ENCODE measurements around the gene REG1A. TPM values are rescaled to one million over a fixed set of nuclear protein-coding genes. Genes with fewer than 3 reads are reported as not detected.

REG1A gene
- total and polyA plus RNA-seq, 9 of the 15 experiments (the other 6 are each of a cell fraction or from before 2014, with no cell fraction given): 3.1 TPM; not detected in 8

DNA sequence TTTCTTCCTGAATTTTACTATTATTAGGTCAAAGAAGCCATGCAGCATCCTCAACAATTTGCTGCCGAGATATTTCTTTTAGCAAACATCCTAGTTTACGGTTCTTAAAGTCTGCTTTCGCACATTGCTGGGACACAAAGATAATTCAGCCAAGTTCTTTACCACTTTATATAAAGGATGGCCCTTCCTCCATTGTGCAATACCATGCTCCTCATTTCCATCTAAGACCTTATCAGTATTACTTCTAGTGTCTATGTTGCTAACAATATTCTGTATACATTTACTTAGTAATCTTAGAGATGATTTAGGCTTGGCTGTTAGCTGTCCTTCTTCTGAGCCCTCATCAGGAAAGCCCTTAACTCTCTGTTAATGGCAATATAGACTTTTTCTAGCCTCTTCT, 8.0 kb upstream of the REG1A start:
- in situ Hi-C loops (cut with MboI): no loop called here
- no peak overlapping the region for H3K9ac ChIP-seq (ENCODE audit: insufficient read depth in 1 of 2, low read depth in 2 of 2, low read length in 2 of 2)
- ATAC-seq: no peak
- TF ChIP-seq, protein P1, sequence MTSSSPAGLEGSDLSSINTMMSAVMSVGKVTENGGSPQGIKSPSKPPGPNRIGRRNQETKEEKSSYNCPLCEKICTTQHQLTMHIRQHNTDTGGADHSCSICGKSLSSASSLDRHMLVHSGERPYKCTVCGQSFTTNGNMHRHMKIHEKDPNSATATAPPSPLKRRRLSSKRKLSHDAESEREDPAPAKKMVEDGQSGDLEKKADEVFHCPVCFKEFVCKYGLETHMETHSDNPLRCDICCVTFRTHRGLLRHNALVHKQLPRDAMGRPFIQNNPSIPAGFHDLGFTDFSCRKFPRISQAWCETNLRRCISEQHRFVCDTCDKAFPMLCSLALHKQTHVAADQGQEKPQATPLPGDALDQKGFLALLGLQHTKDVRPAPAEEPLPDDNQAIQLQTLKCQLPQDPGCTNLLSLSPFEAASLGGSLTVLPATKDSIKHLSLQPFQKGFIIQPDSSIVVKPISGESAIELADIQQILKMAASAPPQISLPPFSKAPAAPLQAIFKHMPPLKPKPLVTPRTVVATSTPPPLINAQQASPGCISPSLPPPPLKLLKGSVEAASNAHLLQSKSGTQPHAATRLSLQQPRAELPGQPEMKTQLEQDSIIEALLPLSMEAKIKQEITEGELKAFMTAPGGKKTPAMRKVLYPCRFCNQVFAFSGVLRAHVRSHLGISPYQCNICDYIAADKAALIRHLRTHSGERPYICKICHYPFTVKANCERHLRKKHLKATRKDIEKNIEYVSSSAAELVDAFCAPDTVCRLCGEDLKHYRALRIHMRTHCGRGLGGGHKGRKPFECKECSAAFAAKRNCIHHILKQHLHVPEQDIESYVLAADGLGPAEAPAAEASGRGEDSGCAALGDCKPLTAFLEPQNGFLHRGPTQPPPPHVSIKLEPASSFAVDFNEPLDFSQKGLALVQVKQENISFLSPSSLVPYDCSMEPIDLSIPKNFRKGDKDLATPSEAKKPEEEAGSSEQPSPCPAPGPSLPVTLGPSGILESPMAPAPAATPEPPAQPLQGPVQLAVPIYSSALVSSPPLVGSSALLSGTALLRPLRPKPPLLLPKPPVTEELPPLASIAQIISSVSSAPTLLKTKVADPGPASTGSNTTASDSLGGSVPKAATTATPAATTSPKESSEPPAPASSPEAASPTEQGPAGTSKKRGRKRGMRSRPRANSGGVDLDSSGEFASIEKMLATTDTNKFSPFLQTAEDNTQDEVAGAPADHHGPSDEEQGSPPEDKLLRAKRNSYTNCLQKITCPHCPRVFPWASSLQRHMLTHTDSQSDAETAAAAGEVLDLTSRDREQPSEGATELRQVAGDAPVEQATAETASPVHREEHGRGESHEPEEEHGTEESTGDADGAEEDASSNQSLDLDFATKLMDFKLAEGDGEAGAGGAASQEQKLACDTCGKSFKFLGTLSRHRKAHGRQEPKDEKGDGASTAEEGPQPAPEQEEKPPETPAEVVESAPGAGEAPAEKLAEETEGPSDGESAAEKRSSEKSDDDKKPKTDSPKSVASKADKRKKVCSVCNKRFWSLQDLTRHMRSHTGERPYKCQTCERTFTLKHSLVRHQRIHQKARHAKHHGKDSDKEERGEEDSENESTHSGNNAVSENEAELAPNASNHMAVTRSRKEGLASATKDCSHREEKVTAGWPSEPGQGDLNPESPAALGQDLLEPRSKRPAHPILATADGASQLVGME (CRISPR knock-in tag; IDR thresholded peaks at IDR 0.05): no peak
- no peak for TF ChIP-seq KDM1A (IDR thresholded peaks at IDR 0.05)
- TF ChIP-seq RBM15 (IDR thresholded peaks at IDR 0.05; ENCODE audit: insufficient read depth, low read length): no peak
- no peak for TF ChIP-seq ZNF75A (CRISPR knock-in tag; IDR thresholded peaks at IDR 0.05)
- no peak for TF ChIP-seq JUND (IDR thresholded peaks at IDR 0.05; ENCODE audit: borderline replicate concordance, low read depth, low read length)
- TF ChIP-seq JUND (tag; IDR thresholded peaks at IDR 0.05; ENCODE audit: borderline replicate concordance, low read depth, low read length): no peak
- TF ChIP-seq MAFK (IDR thresholded peaks at IDR 0.05; ENCODE audit: low read length): no peak
- TF ChIP-seq CHD1 (IDR thresholded peaks at IDR 0.05; ENCODE audit: low read length): no peak
- no peak for TF ChIP-seq YY1 (IDR thresholded peaks at IDR 0.05; ENCODE audit: borderline replicate concordance in 1 of 3, control insufficient read depth in 1 of 3, extremely low read depth in 1 of 3, insufficient read depth in 3 of 3, insufficient read length in 1 of 3, insufficient replicate concordance in 2 of 3, low read depth in 1 of 3, low read length in 2 of 3)
- no peak for TF ChIP-seq NONO (IDR thresholded peaks at IDR 0.05; ENCODE audit: low read depth in 2 of 2, low read length in 1 of 2)
- no peak for TF ChIP-seq MEIS2 (IDR thresholded peaks at IDR 0.05; ENCODE audit: partially characterized antibody)
- H3K79me2 ChIP-seq (ENCODE audit: control insufficient read depth, insufficient read depth, low read length): no peaks in the 10 kb centered on the region
- no peak overlapping the region for H3K4me2 ChIP-seq (ENCODE audit: insufficient read depth, low read length)
- intact Hi-C loops (cut with micrococcal nuclease): no loop called here
- CTCF ChIA-PET (ENCODE audit: low intra/inter-chr PET ratio): no interaction called here
- no peaks in the 10 kb centered on the region for H3K36me3 ChIP-seq (ENCODE audit: control insufficient read depth, insufficient read depth, low read length)
- no peaks in the 10 kb centered on the region for H3K9me1 ChIP-seq (ENCODE audit: control insufficient read depth, insufficient read depth, low read length)
- H3K4me1 ChIP-seq (replicated peaks in 1 of 2; ENCODE audit: control insufficient read depth in 2 of 2, insufficient read depth in 2 of 2, low read length in 2 of 2): no peaks in the 10 kb centered on the region
- H3K27ac ChIP-seq (ENCODE audit: extremely low read depth, low read depth, low read length): no peak overlapping the region
- no peak overlapping the region for H2AFZ ChIP-seq (ENCODE audit: low read depth, low read length)
- DNase-seq (ENCODE audit: extremely low read depth in 1 of 4, low spot score in 3 of 4): no peak
- 3% methylated on average over 3 of the region's 3 CpGs for WGBS (ENCODE audit: insufficient coverage, low coverage, missing lambda C conversion rate)
- H3K9me3 ChIP-seq (replicated peaks; ENCODE audit: control insufficient read depth, insufficient read depth, low read depth, low read length): no peaks in the 10 kb centered on the region
- POLR2A ChIA-PET: no interaction called here
- FAIRE-seq: no peak
- BruUV-seq (replicated peaks): no TSS peak
- H3K4me3 ChIP-seq: no peak overlapping the region
- H3K27me3 ChIP-seq (ENCODE audit: control insufficient read depth in 2 of 2, insufficient read depth in 2 of 2, low read length in 2 of 2): no peaks in the 10 kb centered on the region
- H4K20me1 ChIP-seq (replicated peaks; ENCODE audit: control insufficient read depth, insufficient read depth, low read length): no peaks in the 10 kb centered on the region

All from K562 (cell line).